MM.1S (cell line): ENCODE data around the gene MCUR1.
A peak's percentile ranks its signal among the peaks of the same experiment; 100 is the strongest.

Experiments
- DNase-seq: peaks from one replicate; pipeline ENCODE4 v3.0.0-alpha.2; 2015
- H2AFZ ChIP-seq: fragments of 300-600 bp; sonication (generic); 2 replicates; pipeline ENCODE4 v1.6.0; 2016; ENCODE audit warnings: antibody characterized with exemption, low read length
- H3F3A ChIP-seq: fragments of 300-600 bp; sonication (generic); 2 replicates; pipeline ENCODE4 v1.6.1; 2016; ENCODE audit warnings: mild to moderate bottlenecking, antibody characterized with exemption, low read length, moderate library complexity, mixed read lengths; ENCODE audit not compliant: insufficient read depth
- H3K27ac ChIP-seq: fragments of 300-600 bp; sonication (generic); 2 replicates; pipeline ENCODE4 v1.5.1; 2016; ENCODE audit warnings: mild to moderate bottlenecking, low read length
- H3K27me3 ChIP-seq: fragments of 300-600 bp; sonication (generic); replicated peaks from 2 replicates; pipeline ENCODE4 v1.6.0; 2016; ENCODE audit warnings: low read length; ENCODE audit not compliant: insufficient read depth
- H3K36me3 ChIP-seq: fragments of 300-600 bp; sonication (generic); replicated peaks from 2 replicates; pipeline ENCODE4 v1.6.1; 2016; ENCODE audit warnings: mild to moderate bottlenecking, low read length, mixed read lengths; ENCODE audit not compliant: insufficient read depth
- H3K4me1 ChIP-seq: fragments of 300-600 bp; sonication (generic); 2 replicates; pipeline ENCODE4 v1.6.1; 2016; ENCODE audit warnings: low read length, mixed read lengths
- H3K4me2 ChIP-seq: fragments of 300-600 bp; sonication (generic); 2 replicates; pipeline ENCODE4 v1.6.0; 2016; ENCODE audit warnings: low read depth, low read length
- H3K4me3 ChIP-seq: fragments of 300-600 bp; sonication (generic); 2 replicates; pipeline ENCODE4 v1.5.1; 2016; ENCODE audit warnings: low read length, mixed read lengths
- H3K79me2 ChIP-seq: fragments of 300-600 bp; sonication (generic); 2 replicates; pipeline ENCODE4 v1.6.1; 2016; ENCODE audit warnings: mixed run types, low read length, mixed read lengths
- H3K9ac ChIP-seq: fragments of 300-600 bp; sonication (generic); 2 replicates; pipeline ENCODE4 v1.6.1; 2016; ENCODE audit warnings: low read length, mixed read lengths
- H3K9me2 ChIP-seq: fragments of 300-600 bp; sonication (generic); replicated peaks from 2 replicates; pipeline ENCODE4 v1.6.1; 2016; ENCODE audit warnings: mild to moderate bottlenecking, low read length, mixed read lengths; ENCODE audit not compliant: insufficient read depth
- H3K9me3 ChIP-seq: fragments of 300-600 bp; sonication (generic); replicated peaks from 2 replicates; pipeline ENCODE4 v1.6.1; 2016; ENCODE audit warnings: mild to moderate bottlenecking, low read length, mixed read lengths; ENCODE audit not compliant: insufficient read depth
- H4K20me1 ChIP-seq: fragments of 300-600 bp; sonication (generic); 2 replicates; pipeline ENCODE4 v1.6.1; 2016; ENCODE audit warnings: mild to moderate bottlenecking, low read length, moderate library complexity, mixed read lengths; ENCODE audit not compliant: insufficient read depth
- CTCF ChIP-seq: fragments of 300-600 bp; sonication (generic); IDR thresholded peaks from 2 replicates; pipeline ENCODE4 v1.5.1; 2016; ENCODE audit warnings: antibody characterized with exemption, low read length, mixed read lengths
- EZH2 ChIP-seq: fragments of 300-600 bp; sonication (generic); optimal IDR thresholded peaks from 2 replicates; pipeline ENCODE3; 2017; ENCODE audit warnings: low read depth, mild to moderate bottlenecking, antibody characterized with exemption, low read length, mixed read lengths
- EZH2phosphoT487 ChIP-seq: fragments of 300-600 bp; sonication (generic); IDR thresholded peaks from 2 replicates; pipeline ENCODE4 v1.6.1; 2018; ENCODE audit warnings: antibody characterized with exemption, low read length

MCUR1 gene

GRCh38 chr6:13814938-13815575, 700 bp upstream of the MCUR1 start:
- H3K9me2 ChIP-seq, result no peaks in the 10 kb centered on the region
- peak overlapping the region; percentile 48 for H2AFZ ChIP-seq
- peak overlapping the region; percentile 86 for H3K4me2 ChIP-seq
- peak overlapping the region; percentile 71 for H3K9ac ChIP-seq
- DNase-seq, result peak; percentile 57
- no peak for TF ChIP-seq EZH2phosphoT487
- TF ChIP-seq CTCF, result no peak
- TF ChIP-seq EZH2, result no peak
- peaks cover 9% of the 10 kb centered on the region for H3K4me1 ChIP-seq
- peak overlapping the region; percentile 91 for H3K27ac ChIP-seq
- no peaks in the 10 kb centered on the region for H3K9me3 ChIP-seq
- H3K36me3 ChIP-seq, result no peaks in the 10 kb centered on the region
- H3F3A ChIP-seq, result peaks cover 17% of the 10 kb centered on the region
- H3K4me3 ChIP-seq, result peak overlapping the region; percentile 53
- 0 out of 2 replicates have a peak, but pooled peaks cover 4% of the 10 kb centered on the region for H4K20me1 ChIP-seq
- no peaks in the 10 kb centered on the region for H3K27me3 ChIP-seq
- peaks cover 37% of the 10 kb centered on the region for H3K79me2 ChIP-seq

GRCh38 chr6:13813621-13814175, 659 bp downstream of the MCUR1 start:
- no peaks in the 10 kb centered on the region for H3K9me3 ChIP-seq
- TF ChIP-seq EZH2, result no peak
- no peak for TF ChIP-seq EZH2phosphoT487
- no peak for TF ChIP-seq CTCF
- H3F3A ChIP-seq, result peaks cover 17% of the 10 kb centered on the region
- peak overlapping the region; percentile 87 for H3K9ac ChIP-seq
- no peaks in the 10 kb centered on the region for H3K9me2 ChIP-seq
- no peaks in the 10 kb centered on the region; the same call in 1 of the 2 replicates for H3K36me3 ChIP-seq
- no peak for DNase-seq
- no peaks in the 10 kb centered on the region for H3K27me3 ChIP-seq
- peak overlapping the region; percentile 96 for H3K4me3 ChIP-seq
- H4K20me1 ChIP-seq, result 0 out of 2 replicates have a peak, but pooled peaks cover 4% of the 10 kb centered on the region
- H2AFZ ChIP-seq, result peak overlapping the region; percentile 89
- peak overlapping the region; percentile 86 for H3K4me2 ChIP-seq
- peaks cover 9% of the 10 kb centered on the region for H3K4me1 ChIP-seq
- peak overlapping the region; percentile 93; the same call in 1 of the 2 replicates for H3K27ac ChIP-seq
- H3K79me2 ChIP-seq, result peaks cover 49% of the 10 kb centered on the region

GRCh38 chr6:13813026-13813425, 1.3 kb downstream of the MCUR1 start:
- no peaks in the 10 kb centered on the region for H3K27me3 ChIP-seq
- 0 out of 2 replicates have a peak, but pooled peaks cover 4% of the 10 kb centered on the region for H4K20me1 ChIP-seq
- no peak overlapping the region for H2AFZ ChIP-seq
- no peaks in the 10 kb centered on the region for H3K9me3 ChIP-seq
- peak overlapping the region; percentile 86 for H3K4me2 ChIP-seq
- no peak for DNase-seq
- no peak overlapping the region; the same call in 1 of the 2 replicates for H3K9ac ChIP-seq
- H3F3A ChIP-seq, result peaks cover 17% of the 10 kb centered on the region
- H3K27ac ChIP-seq, result no peak overlapping the region
- no peak for TF ChIP-seq EZH2
- TF ChIP-seq EZH2phosphoT487, result no peak
- TF ChIP-seq CTCF, result no peak
- H3K36me3 ChIP-seq, result no peaks in the 10 kb centered on the region; the same call in 1 of the 2 replicates
- H3K9me2 ChIP-seq, result no peaks in the 10 kb centered on the region
- peaks cover 56% of the 10 kb centered on the region for H3K79me2 ChIP-seq
- H3K4me1 ChIP-seq, result peaks cover 9% of the 10 kb centered on the region
- peak overlapping the region; percentile 96; the same call in 1 of the 2 replicates for H3K4me3 ChIP-seq
